ENCODE measurements around the gene ZNF266. TPM values are rescaled to one million over a fixed set of nuclear protein-coding genes. Genes with fewer than 3 reads are reported as not detected.

The ZNF266 gene
- 10 to 100 TPM in 1 of 2 donors, 1 to 10 TPM in 1; 9.3 to 10.3 TPM for total RNA-seq

GRCh38 chr19:9435279-9436268, at the start of gene ZNF266:
Gene ZNF266 (minus strand): TSS chr19:9435573. CDS start chr19:9420089, 15,484 bp downstream.

GRCh38 chr19:9362905-9363304, 72.5 kb downstream of the ZNF266 start, which contains the start of gene ZNF177:
Gene ZNF177 (plus strand): TSS chr19:9363013. CDS start chr19:9378312, 15,299 bp downstream.

Other genes with a start within 250 kb of the ZNF266 start
- gene OR7D4, start 216.0 kb downstream of the ZNF266 start, total RNA-seq: not detected
- not detected for gene OR7E24, start 184.6 kb downstream of the ZNF266 start, total RNA-seq
- 1 to 10 TPM; 5.3 to 7.2 TPM for gene ZNF699, start 125.7 kb downstream of the ZNF266 start, total RNA-seq
- gene ZNF559, start 111.4 kb downstream of the ZNF266 start, total RNA-seq: 10 to 100 TPM in 1 of 2 donors, 1 to 10 TPM in 1; 8.3 to 11.0 TPM
- 1 to 10 TPM in 1 of 2 donors, under 1 TPM in 1; 0.33 to 1.0 TPM for gene ZNF177, start 72.6 kb downstream of the ZNF266 start, total RNA-seq
- 1 to 10 TPM in 1 of 2 donors, not detected in 1; 1.7 TPM for gene ZNF560, start 63.0 kb upstream of the ZNF266 start, total RNA-seq
- 10 to 100 TPM; 13.7 to 15.8 TPM for gene ZNF426, start 103.1 kb upstream of the ZNF266 start, total RNA-seq
- 10 to 100 TPM; 32.3 to 53.3 TPM for gene ZNF121, start 148.9 kb upstream of the ZNF266 start, total RNA-seq
- 10 to 100 TPM; 25.6 to 39.9 TPM for gene ZNF561, start 185.7 kb upstream of the ZNF266 start, total RNA-seq
- 10 to 100 TPM; 27.9 to 29.0 TPM for gene ZNF562, start 239.5 kb upstream of the ZNF266 start, total RNA-seq

All from melanocyte of skin (primary cell).